ENCODE measurements around the gene KAZN.

GRCh38 chr1:14999441-14999840, 401.0 kb downstream of the KAZN start:
- TF ChIP-seq MXI1 (IDR thresholded peaks at IDR 0.05; ENCODE audit: low read depth, low read length) = no peak
- TF ChIP-seq RCOR1 (IDR thresholded peaks at IDR 0.05; ENCODE audit: low read length) = no peak
- no peak for TF ChIP-seq EP300 (IDR thresholded peaks at IDR 0.05; ENCODE audit: borderline replicate concordance in 1 of 2, low read depth in 1 of 2, low read length in 1 of 2)
- no peak for TF ChIP-seq POLR2AphosphoS5 (IDR thresholded peaks at IDR 0.05; ENCODE audit: low read depth, low read length)
